K562 (cell line): Measurements from ENCODE around the gene MATR3. TPM values are rescaled to one million over a fixed set of nuclear protein-coding genes. Genes with fewer than 3 reads are reported as not detected.

Source experiments
- ATF2 ChIP-seq: sonication (generic); formaldehyde crosslinking; IDR thresholded peaks from 2 replicates; pipeline ENCODE4 v1.8.1; 2022; ENCODE audit warnings: missing genetic modification reagents
- BRD9 ChIP-seq: fragments of 450-650 bp; IDR thresholded peaks from 2 replicates; pipeline ENCODE4 v1.6.1; 2018; ENCODE audit warnings: low read depth; ENCODE audit not compliant: partially characterized antibody
- ELF1 ChIP-seq: fragments of 200-800 bp; sonication (Bioruptor generic); IDR thresholded peaks from 2 replicates; pipeline ENCODE4 v1.6.1; 2016; ENCODE audit warnings: missing genetic modification characterization, missing compliant biosample characterization
- ETV5 ChIP-seq: sonication (generic); formaldehyde crosslinking; IDR thresholded peaks from 2 replicates; pipeline ENCODE4 v1.4.0; 2020; ENCODE audit warnings: low read depth, mild to moderate bottlenecking, missing genetic modification reagents
- ILK ChIP-seq: fragments of 450-650 bp; IDR thresholded peaks from 2 replicates; pipeline ENCODE4 v1.6.1; 2016; ENCODE audit warnings: missing genetic modification characterization, low read depth, mild to moderate bottlenecking, missing compliant biosample characterization, moderate library complexity, borderline replicate concordance
- NFIX ChIP-seq: fragments of 250-450 bp; sonication (Bioruptor Pico); IDR thresholded peaks from 2 replicates; pipeline ENCODE4 v1.4.0; 2020; ENCODE audit warnings: low read depth, mild to moderate bottlenecking, moderate library complexity
- NONO ChIP-seq, 2 experiments: fragments of 200-400 bp in 1 of 2; fragments of 450-650 bp in 1 of 2; formaldehyde crosslinking in 1 of 2; IDR thresholded peaks; 2 replicates each; pipeline ENCODE4 v1.6.1; 2017; ENCODE audit warnings: low read depth in 2 of 2, mild to moderate bottlenecking in 2 of 2, moderate library complexity in 2 of 2, low read length in 1 of 2
- PHB2 ChIP-seq: fragments of 450-650 bp; IDR thresholded peaks from 2 replicates; pipeline ENCODE4 v1.6.1; 2017; ENCODE audit warnings: low read depth
- RB1 ChIP-seq: fragments of 450-650 bp; IDR thresholded peaks from 2 replicates; pipeline ENCODE4 v1.6.1; 2017; ENCODE audit warnings: low read depth, mild to moderate bottlenecking
- RBFOX2 ChIP-seq: fragments of 200-400 bp; formaldehyde crosslinking; IDR thresholded peaks from 2 replicates; pipeline ENCODE4 v1.6.1; 2017; ENCODE audit warnings: low read depth, mild to moderate bottlenecking, low read length, moderate library complexity
- RBM34 ChIP-seq: fragments of 200-400 bp; formaldehyde crosslinking; IDR thresholded peaks from 2 replicates; pipeline ENCODE4 v1.6.1; 2018; ENCODE audit warnings: low read length, borderline replicate concordance; ENCODE audit not compliant: insufficient read depth
- RCOR1 ChIP-seq, 2 experiments: IDR thresholded peaks; 2 replicates each; pipeline ENCODE4 v1.6.1; 2012; ENCODE audit warnings: low read depth in 2 of 2, low read length in 2 of 2, borderline replicate concordance in 1 of 2, improper control_type of control experiment in 1 of 2
- SIRT6 ChIP-seq: IDR thresholded peaks from one replicate; pipeline ENCODE4 v1.6.1; 2012; ENCODE audit warnings: low read depth, mild to moderate bottlenecking, control low read depth, inconsistent platforms, low read length, moderate library complexity
- TFE3 ChIP-seq: fragments of 450-650 bp; formaldehyde crosslinking; IDR thresholded peaks from 2 replicates; pipeline ENCODE4 v1.4.0; 2020; ENCODE audit warnings: mild to moderate bottlenecking, mixed read lengths
- TSC22D4 ChIP-seq: fragments of 450-650 bp; IDR thresholded peaks from 2 replicates; pipeline ENCODE4 v1.6.1; 2016; ENCODE audit warnings: missing genetic modification characterization, missing biosample characterization, control low read depth
- U2AF2 ChIP-seq: fragments of 200-400 bp; formaldehyde crosslinking; optimal IDR thresholded peaks from 2 replicates; pipeline ENCODE3; 2017; ENCODE audit warnings: low read depth, mild to moderate bottlenecking, low read length
- ZBTB43 ChIP-seq: sonication (generic); formaldehyde crosslinking; IDR thresholded peaks from 2 replicates; pipeline ENCODE4 v1.8.0; 2023; ENCODE audit warnings: mild to moderate bottlenecking, missing genetic modification reagents
- ZNF232 ChIP-seq: sonication (generic); formaldehyde crosslinking; IDR thresholded peaks from 2 replicates; pipeline ENCODE4 v1.8.0; 2022; ENCODE audit warnings: mild to moderate bottlenecking, missing genetic modification reagents
- ZNF75A ChIP-seq: fragments of 450-650 bp; formaldehyde crosslinking; IDR thresholded peaks from 2 replicates; pipeline ENCODE4 v1.4.0; 2020; ENCODE audit warnings: mild to moderate bottlenecking
- polyA plus RNA-seq, 8 experiments: library from polyadenylated mRNA; depleted of rRNA in 4 of 8; stranded (reverse) in 5 of 8; unstranded in 3 of 8; fragments of >200 nt; fragmentation: Nextera tagmentation in 2 of 8; fragmentation: Illumina TruSeq in 1 of 8; extraction: Ambion mirVana in 2 of 8; extraction: Trizol in 1 of 8; gene quantifications; 2 replicates each; pipeline versions ENCODE4 v1.2.1 to v1.2.3, GENCODE V29; 2011 to 2014; ENCODE audit warnings: inconsistent platforms in 1 of 8, missing spikeins in 1 of 8
- total RNA-seq, 7 experiments: library from RNA; depleted of rRNA in 6 of 7; stranded (reverse); fragments of >200 nt in 6 of 7; fragmentation: Illumina TruSeq in 2 of 7; extraction: Trizol in 2 of 7; gene quantifications; 2 replicates each; pipeline versions ENCODE4 v1.2.1 to v1.2.3, GENCODE V29; 2011 to 2021; ENCODE audit warnings: low replicate concordance in 1 of 7
- TF ChIP-seq, protein P1 (sequence below): IDR thresholded peaks from 3 replicates; pipeline ENCODE4 v1.6.1; 2011; ENCODE audit warnings: borderline replicate concordance, mild to moderate bottlenecking, moderate library complexity; ENCODE audit not compliant: insufficient read length; ENCODE audit errors: extremely low read depth

The MATR3 gene
- total and polyA plus RNA-seq, 9 of the 15 experiments (the other 6 are each of a cell fraction or from before 2014, with no cell fraction given) = 150 to 425 (median 263) TPM

GRCh38 chr5:139273572-139274289 lies 19.8 kb upstream of the MATR3 start (continued):
- TF ChIP-seq RBM34 (no peak), RB1 (peak; percentile 46; the same call in 1 of the 2 replicates), ETV5 (CRISPR knock-in tag) (peak; percentile 55; the same call in 1 of the 2 replicates), TFE3 (CRISPR knock-in tag) (peak; percentile 13; the same call in 1 of the 2 replicates), TSC22D4 (tag) (no peak), PHB2 (no peak), NFIX (CRISPR knock-in tag) (no peak), SIRT6 (no peak), BRD9 (no peak), RCOR1 (IDR thresholded peaks at IDR 0.05; ENCODE audit: borderline replicate concordance in 1 of 2, low read depth in 2 of 2, low read length in 2 of 2) (peak in 1 of 2 experiments; percentile 57; a peak in 1 of 4 replicates), U2AF2 (no peak), RBFOX2 (peak; percentile 98), ELF1 (tag) (no peak), ILK (tag) (no peak), ZNF232 (no peak), ZNF75A (CRISPR knock-in tag) (no peak), ZBTB43 (CRISPR knock-in tag) (no peak), ATF2 (no peak), NONO (IDR thresholded peaks at IDR 0.05; ENCODE audit: low read depth in 2 of 2, low read length in 1 of 2) (no peak)
- TF ChIP-seq, protein P1, sequence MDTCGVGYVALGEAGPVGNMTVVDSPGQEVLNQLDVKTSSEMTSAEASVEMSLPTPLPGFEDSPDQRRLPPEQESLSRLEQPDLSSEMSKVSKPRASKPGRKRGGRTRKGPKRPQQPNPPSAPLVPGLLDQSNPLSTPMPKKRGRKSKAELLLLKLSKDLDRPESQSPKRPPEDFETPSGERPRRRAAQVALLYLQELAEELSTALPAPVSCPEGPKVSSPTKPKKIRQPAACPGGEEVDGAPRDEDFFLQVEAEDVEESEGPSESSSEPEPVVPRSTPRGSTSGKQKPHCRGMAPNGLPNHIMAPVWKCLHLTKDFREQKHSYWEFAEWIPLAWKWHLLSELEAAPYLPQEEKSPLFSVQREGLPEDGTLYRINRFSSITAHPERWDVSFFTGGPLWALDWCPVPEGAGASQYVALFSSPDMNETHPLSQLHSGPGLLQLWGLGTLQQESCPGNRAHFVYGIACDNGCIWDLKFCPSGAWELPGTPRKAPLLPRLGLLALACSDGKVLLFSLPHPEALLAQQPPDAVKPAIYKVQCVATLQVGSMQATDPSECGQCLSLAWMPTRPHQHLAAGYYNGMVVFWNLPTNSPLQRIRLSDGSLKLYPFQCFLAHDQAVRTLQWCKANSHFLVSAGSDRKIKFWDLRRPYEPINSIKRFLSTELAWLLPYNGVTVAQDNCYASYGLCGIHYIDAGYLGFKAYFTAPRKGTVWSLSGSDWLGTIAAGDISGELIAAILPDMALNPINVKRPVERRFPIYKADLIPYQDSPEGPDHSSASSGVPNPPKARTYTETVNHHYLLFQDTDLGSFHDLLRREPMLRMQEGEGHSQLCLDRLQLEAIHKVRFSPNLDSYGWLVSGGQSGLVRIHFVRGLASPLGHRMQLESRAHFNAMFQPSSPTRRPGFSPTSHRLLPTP = no peak
